KG1 (cell line): ENCODE results near the gene SENP5.

Source experiments
- DNase-seq: peaks from one replicate; lab custom pipeline; 2025; lab: John Stamatoyannopoulos, UW

The SENP5 gene

DNA sequence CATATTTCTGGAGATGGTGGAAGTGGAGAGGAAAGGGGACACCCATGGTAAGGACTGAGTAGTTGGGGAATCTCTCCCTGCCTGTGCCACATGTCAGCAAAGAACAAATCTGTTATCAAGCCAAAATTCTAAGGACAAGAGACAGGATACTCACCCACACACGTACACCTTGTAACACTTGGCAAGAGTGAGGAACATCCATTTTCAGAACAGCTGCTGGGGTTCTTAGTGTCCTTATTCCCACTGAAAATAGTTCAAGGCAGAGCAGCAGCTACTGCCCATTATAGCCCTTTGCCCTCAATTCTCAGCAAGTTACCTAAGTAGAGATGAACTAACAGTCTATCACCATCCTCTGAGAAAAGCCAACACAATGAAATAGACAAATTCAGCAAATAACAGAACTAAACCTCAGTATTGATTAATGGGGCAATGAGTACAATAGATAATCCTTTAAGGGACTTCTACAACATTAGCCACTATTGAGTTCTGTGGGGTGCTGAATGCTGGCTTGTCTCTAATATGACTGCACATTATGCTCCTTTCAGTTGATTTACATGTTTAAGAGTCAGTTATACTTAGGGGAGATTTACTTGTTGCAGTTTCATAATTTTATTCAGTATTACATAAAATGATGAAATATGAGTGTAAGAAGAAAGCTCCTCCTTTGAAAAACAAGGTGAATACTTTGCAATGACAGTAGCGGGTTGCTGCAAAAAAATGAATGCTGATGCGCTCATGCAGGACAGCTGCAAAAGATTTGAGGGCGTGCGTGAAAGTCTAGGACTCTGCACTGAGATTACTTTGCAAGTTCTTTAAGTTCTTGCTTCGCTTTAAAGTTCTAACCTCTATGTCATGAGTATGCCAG, 22.4 kb downstream of the SENP5 start:
- no peak for DNase-seq

DNA sequence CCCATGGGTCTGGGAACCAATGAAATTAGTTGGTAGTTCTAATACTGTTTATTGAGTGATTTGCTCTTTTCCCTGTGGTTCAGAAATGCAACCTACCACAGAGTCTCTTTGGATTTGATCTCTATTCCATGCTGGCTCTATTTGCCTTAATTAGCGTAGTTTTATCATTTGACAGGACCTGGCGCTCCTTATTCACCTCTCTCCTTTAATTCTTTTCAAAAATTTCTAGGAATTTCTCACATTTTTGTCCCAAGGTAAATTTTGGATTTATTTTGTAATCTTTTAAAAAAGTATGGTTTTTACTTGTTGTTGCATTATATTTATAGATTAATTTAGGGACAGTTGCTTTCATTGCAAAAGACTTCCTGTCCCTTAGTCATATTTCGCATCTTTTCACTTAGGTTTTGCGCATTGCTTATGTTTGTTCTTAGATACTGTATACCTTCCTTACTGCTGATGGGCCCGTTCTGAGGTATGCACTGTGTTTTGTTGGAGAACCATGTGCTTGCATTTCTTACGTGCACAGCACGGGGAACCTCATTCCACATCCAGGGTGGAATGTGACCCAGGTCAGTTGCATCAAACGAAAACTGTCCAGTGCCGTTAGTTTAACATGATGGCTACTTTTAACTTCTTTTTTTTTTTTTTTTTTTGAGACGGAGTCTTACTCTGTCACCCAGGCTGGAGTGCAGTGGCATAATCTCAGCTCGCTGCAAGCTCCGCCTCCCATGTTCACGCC, 27.0 kb downstream of the SENP5 start:
- DNase-seq = no peak

DNA sequence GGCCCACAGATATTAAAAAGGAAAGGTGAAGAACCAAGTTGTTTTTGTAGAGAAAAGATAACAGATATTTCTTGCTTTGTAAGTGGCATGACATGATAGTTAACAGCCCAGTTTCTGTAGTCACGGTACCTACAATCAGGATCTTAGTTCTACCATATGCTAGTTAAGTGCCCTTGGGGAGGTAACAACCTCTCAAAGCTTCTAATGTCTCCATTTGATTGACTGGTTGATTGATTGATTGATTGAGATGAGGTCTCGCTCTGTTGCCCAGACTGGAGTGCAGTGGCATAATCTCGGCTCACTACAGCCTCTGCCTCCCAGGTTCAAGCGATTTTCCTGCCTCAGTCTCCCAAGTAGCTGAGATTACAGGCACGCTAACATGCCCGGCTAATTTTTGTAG, 28.5 kb downstream of the SENP5 start:
- DNase-seq = no peak

- no peak for DNase-seq
Measured at GRCh38 chr3:196901768-196902167, 34.0 kb downstream of the SENP5 start.

DNA sequence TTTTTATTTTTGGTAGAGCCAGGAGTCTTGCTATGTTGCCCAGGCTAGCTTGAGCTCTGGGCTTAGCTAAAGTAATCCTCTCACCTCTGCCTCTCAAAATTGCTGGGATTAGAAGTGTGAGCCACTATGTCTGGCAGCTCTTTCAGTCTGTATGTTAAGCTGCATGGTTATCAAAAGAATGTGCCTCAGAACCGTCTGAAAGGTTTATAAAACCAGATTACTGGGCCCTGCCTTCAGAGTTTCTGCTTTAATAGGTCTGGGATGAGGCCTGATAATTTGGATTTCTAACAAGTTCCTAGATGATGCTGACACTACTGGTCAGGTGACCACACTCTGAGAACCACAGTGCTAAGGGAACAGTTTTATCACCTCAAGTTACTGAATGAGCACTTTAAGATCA, 34.6 kb downstream of the SENP5 start:
- no peak for DNase-seq

DNA sequence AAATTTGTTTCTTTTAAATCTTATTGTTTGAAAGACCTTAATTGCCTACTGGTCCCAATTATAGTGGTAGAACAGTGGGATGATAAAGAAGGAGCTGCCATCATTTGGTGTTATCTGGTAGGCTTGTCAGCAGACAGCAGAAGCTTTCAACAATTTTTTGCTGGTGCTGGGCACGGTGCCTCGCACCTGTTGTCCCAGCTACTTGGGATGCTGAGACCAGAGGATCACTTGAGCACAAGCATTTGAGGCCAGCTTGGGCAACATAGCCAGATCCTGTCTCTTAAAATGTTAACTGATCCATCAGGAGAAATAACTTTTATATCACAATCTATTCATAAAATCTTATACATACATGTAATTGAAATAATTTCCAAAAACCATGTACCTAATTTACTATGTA, 36.0 kb downstream of the SENP5 start:
- DNase-seq = no peak

DNA sequence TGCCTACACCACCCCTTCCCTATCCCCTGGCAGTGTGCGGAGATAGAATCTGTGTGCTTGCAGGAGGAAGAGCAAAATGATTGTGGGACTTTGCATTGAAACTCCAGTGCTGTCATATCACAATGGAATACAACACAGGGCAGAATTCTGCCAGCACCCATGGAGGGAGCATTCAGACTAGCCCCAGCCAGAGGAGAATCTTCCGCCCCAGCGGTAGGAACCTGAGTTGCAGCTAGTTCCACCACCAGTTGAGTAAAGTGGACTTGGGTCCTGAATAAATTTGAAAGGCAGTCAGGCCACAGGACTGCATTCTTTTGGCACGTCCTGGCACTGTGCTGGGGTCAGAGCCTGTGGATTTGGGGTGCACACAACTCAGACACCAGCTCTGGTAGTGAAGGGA, 47.1 kb downstream of the SENP5 start:
- no peak for DNase-seq

GRCh38 chr3:196915375-196915774, 47.7 kb downstream of the SENP5 start:
- no peak for DNase-seq

- no peak for DNase-seq
Measured at GRCh38 chr3:196916221-196916620, 48.5 kb downstream of the SENP5 start.

GRCh38 chr3:196916995-196917394, 49.3 kb downstream of the SENP5 start:
- no peak for DNase-seq

- no peak for DNase-seq
Measured at GRCh38 chr3:196918968-196919367, 51.2 kb downstream of the SENP5 start.

GRCh38 chr3:196920733-196921132, 53.0 kb downstream of the SENP5 start:
- no peak for DNase-seq

DNA sequence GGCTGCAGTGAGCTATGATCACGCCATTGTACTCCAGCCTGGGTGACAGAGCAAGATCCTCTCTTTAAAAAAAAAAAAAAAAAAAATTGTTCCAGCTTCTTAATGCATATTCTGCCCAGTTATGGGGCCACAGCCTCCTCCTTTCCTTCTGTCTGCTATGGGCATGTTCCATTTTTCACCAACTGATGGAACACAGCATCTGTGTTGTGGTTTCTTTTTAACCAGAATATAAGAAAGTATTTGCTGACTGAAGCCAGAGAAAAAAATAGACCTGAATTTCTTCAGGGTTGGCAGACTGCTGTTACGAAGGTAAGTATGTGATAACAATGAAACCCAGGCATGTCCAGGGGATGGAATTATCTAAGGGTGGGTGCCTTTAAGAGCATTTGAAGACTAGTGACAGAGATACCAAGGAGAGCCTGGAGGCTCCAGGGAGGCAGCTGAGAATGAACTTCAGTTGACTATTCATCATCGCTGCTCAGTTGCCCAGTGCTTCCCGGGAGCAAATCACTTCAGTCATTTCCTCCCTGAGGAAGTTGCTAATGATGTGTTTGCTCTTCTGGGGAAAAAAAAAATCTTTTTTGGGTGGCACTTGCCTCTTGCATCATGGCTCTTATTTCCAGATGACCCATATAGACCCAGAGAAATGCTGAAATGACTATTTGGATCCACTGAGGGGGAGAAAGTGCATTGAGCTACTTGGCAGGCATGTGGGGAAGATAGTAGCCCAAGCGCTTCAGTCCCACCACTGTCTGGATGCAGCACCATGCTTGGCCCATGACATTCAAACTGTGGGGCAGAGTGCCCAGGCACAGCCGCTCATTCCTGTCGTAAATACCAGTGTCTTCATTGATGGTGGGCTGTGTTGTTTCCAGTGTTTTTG, 60.1 kb downstream of the SENP5 start:
- DNase-seq = no peak

DNA sequence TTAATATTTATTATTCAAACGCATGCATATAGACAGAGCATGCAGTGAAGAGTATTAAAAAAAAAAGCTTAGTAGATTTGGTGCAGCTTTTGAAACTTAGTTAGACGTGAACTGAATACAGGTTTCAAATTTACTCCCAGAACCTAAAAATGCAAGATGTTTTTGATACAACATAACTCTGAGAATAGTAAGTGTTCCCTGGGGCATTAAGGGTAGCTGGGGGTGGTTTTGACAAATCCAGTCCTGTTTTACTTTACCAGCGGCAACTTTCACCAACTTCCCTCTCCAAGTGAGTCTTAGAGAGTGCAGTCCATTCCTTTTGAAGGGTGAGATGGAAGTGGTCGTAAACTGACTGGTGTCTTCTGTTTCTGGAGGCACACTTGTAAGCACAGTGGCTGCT, 63.4 kb downstream of the SENP5 start:
- DNase-seq = no peak

GRCh38 chr3:196931828-196932587, 64.3 kb downstream of the SENP5 start:
- no peak for DNase-seq

DNA sequence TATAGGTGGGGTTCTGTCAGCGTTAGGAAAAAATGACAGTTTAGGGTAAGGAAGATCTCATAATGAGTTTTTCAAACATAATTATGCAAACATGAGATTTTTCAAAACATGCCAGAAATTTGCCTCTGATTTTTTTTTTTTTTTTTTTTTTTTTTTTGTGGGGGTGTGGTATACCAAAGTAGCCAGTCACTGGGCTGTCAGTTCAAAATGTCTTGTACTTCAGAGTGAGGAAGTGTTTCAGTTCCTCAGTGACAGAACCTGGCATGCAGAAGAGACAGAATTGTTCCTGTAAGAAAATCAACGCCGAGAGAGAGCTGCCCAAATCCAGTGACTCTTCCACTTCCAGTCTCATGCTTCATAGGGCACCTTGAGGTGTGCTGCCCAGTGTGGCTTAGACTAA, 64.9 kb downstream of the SENP5 start:
- no peak for DNase-seq

GRCh38 chr3:196936288-196936687, 68.6 kb downstream of the SENP5 start:
- no peak for DNase-seq

- DNase-seq = no peak
Measured at GRCh38 chr3:196938124-196938523, 70.4 kb downstream of the SENP5 start.

- DNase-seq = no peak
Measured at GRCh38 chr3:196938576-196938975, 70.9 kb downstream of the SENP5 start.

GRCh38 chr3:196941729-196942225, 74.1 kb downstream of the SENP5 start:
- DNase-seq = peak; percentile 72

DNA sequence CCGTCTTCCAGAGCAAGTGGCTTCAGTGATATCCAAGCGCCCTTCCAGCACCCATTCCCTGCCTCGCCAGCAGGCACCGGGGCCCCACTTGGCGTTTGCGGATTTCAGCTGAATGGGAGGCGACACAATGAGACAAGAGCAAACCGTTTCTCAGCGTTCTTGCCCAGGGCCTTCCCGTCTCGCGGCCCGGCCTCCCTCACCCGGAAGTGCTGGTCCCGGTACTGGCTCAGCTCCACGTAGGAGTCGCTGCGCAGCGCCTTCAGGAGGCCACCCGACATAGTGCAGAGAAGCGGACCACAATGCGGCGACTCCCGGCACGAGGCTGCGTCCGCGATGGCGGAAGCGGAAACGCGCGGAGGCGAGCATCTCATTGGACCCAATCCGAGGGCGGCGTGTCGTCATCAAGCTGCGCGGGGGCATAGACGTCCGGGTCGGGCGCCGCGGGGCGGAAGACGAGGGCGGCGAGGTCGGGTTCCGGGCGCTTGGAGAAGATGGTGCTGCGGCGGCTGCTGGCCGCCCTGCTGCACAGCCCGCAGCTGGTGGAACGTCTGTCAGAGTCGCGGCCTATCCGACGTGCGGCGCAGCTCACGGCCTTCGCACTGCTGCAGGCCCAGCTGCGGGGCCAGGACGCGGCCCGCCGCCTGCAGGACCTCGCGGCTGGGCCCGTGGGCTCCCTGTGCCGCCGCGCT, 74.7 kb downstream of the SENP5 start, which contains the start of gene NCBP2:
Gene NCBP2, minus strand, starts transcription at position 303 of the 689 bp plus-strand sequence. Its CDS starts 25 bp downstream, at position 278.
- peak; percentile 96 for DNase-seq
